ENCODE measurements around the gene RMC1. TPM values are rescaled to one million over a fixed set of nuclear protein-coding genes. Genes with fewer than 3 reads are reported as not detected.
A peak's percentile ranks its signal among the peaks of the same experiment; 100 is the strongest.
"Not testable (repeated sequence)": the region's sequence is repeated elsewhere in the genome, so short reads cannot be mapped to it uniquely, and the experiment has no call there.

The RMC1 gene
- polyA plus RNA-seq, 1 donor = 14.1 TPM

GRCh38 chr18:23498117-23498516, 5.2 kb upstream of the RMC1 start:
- no peak for DNase-seq (ENCODE audit: low read depth)

- DNase-seq (ENCODE audit: low read depth) = no peak
Measured at GRCh38 chr18:23498877-23499276, 4.4 kb upstream of the RMC1 start.

DNA sequence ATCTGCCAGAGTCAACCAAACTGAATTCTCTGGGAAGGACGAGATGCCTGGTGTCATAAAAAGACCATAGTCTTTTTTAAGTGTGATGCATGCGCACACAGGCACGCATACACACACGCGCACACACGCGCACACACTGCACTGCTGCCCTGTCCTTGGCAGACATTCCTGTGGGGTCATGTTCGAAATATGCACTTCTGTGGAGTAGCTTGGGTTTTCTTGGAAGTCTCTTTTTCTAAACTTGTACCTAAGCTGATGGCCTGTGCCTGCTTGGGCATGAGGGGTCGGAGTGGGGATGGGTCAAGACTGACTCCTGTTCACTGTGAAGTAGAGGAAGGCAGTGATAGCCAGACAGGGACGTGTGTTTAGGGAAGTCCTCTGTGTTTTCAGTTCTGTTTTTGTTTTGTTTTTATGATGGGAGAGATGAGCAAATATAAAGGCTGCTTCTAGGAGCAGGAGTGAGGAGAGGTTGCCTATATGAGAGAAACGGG, 4.0 kb upstream of the RMC1 start:
- DNase-seq (ENCODE audit: low read depth) = no peak

- no peak for DNase-seq (ENCODE audit: low read depth)
Measured at GRCh38 chr18:23501626-23502025, 1.7 kb upstream of the RMC1 start.

DNA sequence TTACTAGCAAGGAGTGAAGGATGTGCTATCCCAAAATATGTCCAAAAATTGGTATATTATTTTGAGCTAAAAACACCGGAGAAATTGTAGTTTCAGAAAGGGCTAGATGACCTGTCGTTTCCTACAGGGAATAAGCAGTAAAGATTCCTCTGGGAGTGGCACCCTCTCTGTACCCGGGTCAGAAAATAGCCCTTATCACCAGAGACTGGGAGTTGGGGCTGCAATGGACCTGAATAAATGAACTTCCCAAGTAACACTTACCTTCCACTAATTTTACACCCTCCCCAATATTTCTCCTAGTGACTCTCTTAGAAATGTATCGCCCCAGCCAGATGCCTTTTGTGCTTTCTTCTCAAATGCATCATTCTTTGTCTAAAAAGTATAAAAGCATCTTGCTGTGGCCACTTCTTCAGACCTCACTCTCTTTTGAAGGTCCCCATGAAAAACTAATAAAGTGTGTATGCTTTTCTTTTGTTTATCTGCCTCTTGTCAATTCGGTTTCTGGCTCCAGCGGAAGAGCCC, 734 bp upstream of the RMC1 start:
- DNase-seq (ENCODE audit: low read depth) = no peak

- no peak for DNase-seq (ENCODE audit: low read depth)
Measured at GRCh38 chr18:23503963-23504344, 643 bp downstream of the RMC1 start.

- DNase-seq (ENCODE audit: low read depth) = no peak
Measured at GRCh38 chr18:23504720-23505119, 1.4 kb downstream of the RMC1 start.

DNA sequence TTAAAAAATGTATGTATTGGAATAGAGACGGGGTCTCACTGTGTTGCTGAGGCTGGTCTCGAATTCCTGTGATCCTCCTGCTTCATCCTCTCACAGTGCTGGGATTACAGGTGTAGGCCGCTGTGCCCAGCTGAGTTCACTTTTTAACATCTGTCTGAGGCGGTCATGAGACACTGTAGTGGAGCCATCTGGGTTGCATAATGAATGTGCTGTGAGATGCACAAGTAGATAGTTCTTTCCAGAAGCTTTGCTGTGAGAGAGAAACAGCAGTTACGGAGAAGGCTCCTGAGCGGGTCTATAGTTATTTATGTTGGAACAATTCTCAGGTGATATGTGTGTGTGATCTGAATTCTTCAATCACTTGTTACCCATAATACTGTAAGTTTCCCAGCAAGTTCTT, 3.1 kb downstream of the RMC1 start:
- no peak for DNase-seq (ENCODE audit: low read depth)

- DNase-seq (ENCODE audit: low read depth) = not testable (repeated sequence)
Measured at GRCh38 chr18:23510923-23511322, 7.6 kb downstream of the RMC1 start.

DNA sequence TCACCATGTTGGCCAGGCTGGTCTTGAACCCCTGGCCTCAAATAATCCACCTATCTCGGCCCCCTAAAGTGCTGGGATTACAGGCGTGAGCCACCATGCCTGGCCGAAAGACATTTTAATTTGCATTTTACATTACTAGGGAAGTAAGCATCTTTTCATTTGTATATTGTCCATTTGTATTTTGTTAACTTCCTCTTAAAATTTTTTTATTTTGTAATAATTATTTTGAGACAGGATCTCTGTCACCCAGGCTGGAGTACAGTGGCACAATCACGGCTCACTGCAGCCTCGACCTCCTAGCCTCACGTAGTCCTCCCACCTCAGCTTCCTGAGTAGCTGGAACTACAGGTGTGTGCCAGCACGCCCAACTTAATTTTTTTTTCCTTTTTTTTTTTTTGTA, 8.9 kb downstream of the RMC1 start:
- not testable (repeated sequence) for DNase-seq (ENCODE audit: low read depth)

DNA sequence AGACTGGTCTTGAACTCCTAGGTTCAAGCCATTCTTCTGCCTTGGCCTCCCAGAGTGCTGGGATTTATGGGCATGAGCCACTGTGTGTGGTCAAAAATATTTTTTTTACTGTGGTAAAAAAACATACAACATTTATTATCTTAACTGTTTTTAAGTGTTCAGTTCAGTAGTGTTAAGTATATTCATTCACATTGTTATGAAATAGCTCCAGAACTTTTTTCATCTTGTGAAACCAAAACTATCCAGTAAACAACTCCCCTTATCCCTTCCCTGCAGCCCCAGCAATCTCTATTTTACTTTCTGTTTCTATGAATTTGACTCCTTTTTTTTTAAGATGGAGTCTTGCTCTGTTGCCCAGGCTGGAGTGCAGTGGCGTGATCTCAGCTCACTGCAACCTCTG, 9.3 kb downstream of the RMC1 start:
- no peak for DNase-seq (ENCODE audit: low read depth)

DNA sequence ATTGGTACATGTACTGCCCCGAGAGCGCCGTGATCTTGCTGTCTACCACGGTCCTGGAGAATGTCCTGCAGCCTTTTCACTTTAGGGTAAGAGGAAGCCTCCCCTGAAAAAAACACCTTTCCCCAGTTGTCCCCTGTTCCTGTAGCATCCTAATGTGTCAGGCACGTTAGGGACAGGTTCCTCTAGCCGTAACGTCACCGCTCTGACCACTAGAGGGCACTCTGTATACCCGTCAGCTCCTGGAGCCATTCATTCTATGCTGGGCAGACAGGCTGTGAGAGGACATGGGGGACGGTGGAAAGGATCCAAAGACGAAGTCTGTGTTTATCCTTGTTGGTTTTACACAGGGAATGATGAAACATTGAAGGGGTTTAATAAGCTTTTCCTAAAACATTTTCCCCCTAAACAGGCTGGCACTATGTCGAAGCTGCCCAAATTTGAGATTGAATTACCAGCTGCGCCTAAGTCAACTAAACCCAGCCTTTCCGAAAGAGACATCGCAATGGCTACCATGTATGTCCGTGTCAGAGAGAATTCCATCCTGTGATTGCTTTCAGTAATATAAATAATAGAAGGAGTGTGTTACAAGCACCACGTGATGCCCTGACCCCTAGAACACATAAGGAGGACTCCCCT, 12.7 kb downstream of the RMC1 start:
- DNase-seq (ENCODE audit: low read depth) = peak; percentile 38

DNA sequence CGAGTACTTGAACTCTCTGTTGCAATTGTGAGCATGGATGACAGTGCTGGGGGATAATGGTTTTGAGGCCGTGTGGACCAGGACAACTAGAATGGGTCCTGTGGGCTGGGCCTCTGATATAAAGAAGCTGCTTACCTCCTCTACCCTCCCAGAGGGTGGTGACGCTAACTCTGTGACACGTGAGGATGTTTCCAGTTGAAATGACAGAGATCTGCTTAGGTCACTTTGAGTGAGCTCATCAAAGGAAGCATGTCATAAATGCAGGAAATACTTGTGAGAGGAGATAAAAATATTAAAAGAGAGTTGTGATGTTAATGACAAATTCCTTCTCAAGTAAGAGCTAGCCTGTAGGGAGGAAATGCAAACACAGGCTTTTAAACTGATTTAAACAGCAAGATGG, 16.4 kb downstream of the RMC1 start:
- DNase-seq (ENCODE audit: low read depth) = no peak

- DNase-seq (ENCODE audit: low read depth) = no peak
Measured at GRCh38 chr18:23521271-23521670, 18.0 kb downstream of the RMC1 start.

DNA sequence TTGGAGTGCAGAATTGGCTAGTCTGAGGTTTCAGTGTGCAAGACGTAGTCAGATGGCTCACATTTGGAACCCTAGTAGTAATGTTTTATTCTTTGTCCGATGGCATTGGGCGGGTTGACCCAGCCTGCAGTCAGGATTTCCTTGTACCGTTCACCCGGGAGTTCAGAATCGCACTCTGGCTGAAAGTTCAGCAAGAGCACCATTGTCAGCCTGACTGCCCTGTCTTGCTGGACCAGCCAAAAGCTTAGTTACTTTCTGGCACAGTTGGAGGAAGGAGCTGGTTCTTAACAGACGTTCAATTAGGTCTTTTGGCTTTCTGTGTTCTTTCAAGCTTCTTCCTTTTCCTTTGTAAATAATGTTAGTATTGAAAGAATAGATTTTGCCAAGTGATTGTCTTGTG, 18.6 kb downstream of the RMC1 start:
- DNase-seq (ENCODE audit: low read depth) = no peak

GRCh38 chr18:23523429-23524212, 20.3 kb downstream of the RMC1 start:
- no peak for DNase-seq (ENCODE audit: low read depth)

- no peak for DNase-seq (ENCODE audit: low read depth)
Measured at GRCh38 chr18:23524213-23524707, 20.9 kb downstream of the RMC1 start.

- no peak for DNase-seq (ENCODE audit: low read depth)
Measured at GRCh38 chr18:23526501-23527063, 23.3 kb downstream of the RMC1 start.

DNA sequence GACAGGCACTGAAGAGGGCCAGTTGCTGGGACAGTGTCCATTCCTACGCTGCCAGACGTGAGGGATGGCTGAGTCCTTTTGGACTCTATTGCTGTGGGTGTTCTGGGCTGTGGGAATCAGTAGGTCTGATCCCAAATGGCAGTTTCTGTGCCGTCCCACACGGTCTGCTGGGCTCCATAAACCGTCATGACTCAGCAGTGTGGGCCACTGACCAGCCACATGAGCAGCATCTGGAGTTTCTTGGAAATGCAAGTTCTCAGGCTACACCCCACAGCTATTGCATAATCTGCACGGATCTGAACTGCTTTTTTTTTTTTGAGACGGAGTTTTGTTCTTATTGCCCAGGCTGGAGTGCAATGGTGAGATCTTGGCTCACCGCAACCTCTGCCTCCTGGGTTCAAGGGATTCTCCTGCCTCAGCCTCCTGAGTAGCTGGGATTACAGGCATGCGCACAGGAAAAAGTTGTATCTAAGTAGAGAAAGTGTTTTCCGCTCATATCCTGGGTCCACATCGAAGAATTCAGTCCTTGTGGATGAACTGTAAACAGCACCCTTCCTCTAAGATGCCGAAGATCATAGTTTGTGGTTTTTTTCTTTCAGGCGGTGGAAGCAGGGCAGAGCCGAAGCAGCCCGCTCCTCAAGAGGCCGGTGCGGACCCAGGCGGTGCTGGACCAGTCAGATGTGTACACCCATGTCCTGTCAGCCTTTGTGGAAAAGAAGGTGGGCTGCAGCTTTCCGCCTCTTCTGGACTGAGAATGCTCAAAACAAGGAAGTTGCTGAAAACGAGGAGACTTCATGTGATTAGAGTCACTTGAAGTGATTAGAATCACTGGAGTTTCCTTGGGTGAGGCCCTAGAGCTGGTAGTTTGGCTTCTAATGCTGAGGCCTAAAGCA, 25.5 kb downstream of the RMC1 start:
- no peak for DNase-seq (ENCODE audit: low read depth)

GRCh38 chr18:23529604-23530003, 26.3 kb downstream of the RMC1 start:
- no peak for DNase-seq (ENCODE audit: low read depth)

DNA sequence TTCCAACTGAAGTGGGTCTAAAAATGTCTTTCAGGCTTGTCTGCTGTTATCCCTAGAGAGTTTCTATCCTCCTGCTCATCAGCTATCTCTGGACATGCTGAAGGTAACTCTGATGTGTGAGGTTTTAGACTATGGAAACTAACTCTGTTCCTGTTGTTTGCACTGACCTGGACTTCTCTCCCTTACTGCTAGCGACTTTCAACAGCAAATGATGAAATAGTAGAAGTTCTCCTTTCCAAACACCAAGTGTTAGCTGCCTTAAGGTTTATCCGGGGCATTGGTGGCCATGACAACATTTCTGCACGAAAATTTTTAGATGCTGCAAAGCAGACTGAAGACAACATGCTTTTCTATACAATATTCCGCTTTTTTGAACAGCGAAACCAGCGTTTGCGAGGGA, 26.9 kb downstream of the RMC1 start:
- DNase-seq (ENCODE audit: low read depth) = no peak

DNA sequence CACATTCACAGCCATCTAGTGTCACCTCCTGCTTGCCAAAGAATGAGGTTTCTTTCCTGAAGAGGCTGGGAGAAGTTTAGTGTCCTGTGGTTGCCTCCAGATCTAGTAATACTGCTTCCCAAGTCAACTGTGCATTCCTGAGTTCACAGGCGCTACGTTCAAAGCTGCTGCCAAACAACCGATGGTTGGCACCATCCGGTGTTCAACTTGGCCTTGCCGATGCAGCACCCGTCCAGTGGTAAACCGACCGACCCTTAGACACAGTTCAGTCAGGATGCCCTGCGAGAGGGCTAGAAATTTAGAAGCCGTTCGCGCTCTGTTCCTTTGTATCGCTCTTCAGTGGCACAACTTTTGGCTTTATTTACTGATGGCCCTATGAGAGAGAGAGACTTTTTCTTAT, 28.6 kb downstream of the RMC1 start:
- DNase-seq (ENCODE audit: low read depth) = no peak
